ENCODE measurements around the gene MPC1.
A peak's percentile ranks its signal among the peaks of the same experiment; 100 is the strongest.

MPC1 gene

GRCh38 chr6:166382933-166383801 lies at the start of gene MPC1:
Gene MPC1, minus strand, starts transcription at chr6:166382940. Its CDS starts 64 bp downstream, at chr6:166382876.
- DNase-seq, result peak; percentile 98

DNA sequence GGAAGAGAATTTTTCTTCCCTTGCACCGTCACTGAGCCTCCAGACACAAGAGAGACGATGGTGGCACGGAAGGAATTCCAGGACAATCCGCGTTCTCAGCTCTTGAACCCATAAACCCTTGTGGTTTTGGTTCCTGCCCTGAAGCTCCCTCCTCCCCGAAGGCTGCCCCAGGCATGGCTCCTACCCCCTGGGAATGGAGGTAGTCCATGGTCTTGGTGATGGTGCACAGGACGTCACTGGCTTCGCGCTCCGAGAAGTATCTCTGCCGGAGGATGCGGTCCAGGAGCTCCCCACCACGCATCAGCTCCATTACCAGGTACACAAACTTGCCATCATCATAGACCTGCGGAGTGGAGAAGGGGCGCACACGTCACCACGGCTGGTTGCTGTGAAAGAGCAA lies 47.5 kb upstream of the MPC1 start:
- no peak for DNase-seq

DNA sequence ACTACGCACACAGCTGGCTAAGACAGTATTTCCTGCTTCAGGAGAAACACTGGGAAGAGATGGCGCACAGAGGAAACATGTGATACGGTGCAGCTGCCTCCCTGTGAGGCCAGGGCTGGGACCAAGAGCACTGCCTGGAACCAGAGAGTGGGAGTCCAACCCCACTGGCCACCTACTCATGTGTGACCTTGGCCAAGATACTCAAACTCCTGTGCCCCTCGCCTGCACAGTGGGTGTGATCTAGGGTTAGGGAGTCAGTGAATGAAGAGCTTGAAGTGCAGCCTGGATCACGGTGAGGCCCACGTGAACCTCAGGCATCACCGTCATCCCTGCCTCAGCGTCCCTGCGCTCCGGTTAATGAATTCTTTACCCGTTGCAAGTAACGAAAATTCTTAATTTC lies 41.7 kb upstream of the MPC1 start:
- no peak for DNase-seq

DNA sequence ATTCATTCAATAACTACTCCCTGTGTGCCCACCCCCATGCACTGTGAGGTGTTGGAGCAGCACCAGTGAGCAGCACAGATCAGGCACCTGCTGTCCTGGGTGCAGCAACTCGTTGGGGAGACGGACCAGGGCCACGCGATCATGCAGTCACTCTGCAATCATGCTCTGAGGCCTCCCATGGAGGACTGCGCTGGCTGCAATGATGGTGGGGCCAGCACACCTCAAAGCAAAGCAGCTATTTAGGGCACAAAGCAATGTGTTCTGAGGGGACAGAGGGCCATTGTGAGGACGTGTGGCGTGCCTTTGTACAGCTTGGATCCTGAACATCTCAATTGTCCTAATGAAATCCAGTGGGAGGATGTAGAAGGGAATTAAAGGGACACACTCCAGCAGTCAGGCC lies 41.0 kb upstream of the MPC1 start:
- no peak for DNase-seq

DNA sequence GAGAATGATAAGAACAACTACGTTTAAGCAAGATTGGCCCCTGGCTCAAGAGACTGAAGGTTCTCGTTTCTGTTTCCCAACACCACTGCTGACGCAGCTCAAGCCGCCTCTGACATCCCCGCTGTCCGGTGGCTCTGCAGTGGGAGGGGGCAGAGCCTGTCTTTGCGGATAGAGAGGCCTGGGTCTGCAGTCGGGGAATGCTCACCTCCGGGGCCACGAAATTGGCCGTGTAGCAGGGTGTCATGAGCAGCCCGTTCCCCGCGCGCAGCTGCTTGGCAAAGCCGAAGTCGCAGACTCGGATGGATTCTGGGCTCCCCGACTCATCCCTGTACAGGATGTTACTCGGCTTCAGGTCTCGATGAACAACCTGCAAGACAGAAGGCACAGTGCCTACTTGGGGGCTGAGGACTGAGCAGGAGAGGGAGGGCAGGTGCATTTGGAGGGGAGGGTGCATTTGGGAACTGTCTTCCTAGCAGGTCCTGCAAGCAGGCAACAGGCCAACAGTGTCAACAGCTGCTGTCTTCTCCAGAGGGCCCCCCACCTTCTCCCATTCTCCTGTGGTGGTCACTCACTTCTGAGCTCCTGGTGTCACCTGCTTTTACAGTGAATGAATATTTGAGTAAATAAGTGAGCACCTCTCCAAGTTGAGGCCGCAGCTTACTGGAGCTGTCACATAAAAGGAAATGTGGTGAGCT lies 40.5 kb upstream of the MPC1 start:
- DNase-seq, result no peak

GRCh38 chr6:166422201-166422940 lies 39.6 kb upstream of the MPC1 start:
- no peak for DNase-seq

DNA sequence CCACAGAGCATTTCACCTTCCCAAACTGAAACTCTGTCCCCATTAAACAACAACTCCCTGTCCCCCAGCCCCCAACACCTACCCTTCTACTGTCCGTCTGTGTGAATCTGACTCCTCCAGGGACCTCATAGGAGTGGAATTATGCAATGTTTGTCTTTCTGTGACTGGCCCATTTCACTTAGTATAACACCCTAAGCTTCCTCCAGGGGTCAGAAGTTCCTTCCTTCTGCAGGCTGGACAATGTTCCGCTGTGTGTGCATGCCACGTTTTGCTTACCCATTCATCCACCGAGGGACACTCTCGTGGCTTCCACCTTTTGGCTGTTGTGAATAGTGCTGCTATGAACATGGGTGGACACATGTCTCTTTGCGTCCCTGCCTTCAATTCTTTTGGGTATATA lies 37.6 kb upstream of the MPC1 start:
- no peak for DNase-seq

DNA sequence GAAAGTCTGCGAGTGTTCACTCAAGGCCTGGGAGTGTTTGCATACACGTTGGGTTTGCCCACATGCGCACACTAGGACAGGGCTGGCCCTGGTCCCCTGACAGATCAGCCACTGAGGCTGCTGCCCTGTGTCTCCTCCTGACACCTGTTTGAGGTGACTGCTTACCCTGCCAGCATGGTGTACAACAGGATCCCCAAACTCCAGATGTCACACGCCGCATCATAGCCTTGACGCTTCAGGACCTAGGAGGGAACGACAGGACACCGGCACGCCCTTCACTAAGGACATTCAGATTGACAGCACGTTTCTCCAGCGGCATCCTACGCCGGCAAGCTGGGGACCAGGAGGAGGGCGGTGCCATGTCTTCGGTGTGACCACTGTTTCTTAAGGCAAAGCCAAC lies 37.0 kb upstream of the MPC1 start:
- DNase-seq, result no peak

DNA sequence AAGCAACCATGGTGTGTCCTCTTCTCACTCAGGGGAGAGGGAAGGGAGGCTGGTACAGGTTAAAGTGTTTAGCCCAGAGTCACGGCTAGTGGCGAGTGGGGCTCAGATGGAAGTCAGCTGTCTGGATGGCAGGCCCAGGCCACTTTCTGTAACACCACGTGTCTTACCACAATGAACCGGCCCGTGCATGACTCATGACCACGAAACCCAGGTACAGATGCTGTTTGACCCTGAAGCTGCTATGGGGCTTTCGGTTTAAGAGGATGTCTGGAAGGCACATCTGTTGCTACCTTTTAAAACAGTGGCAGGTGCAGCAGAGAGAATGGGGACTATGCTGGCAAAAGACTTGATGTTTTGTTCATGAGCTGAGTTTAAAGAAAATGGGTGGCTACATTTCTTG lies 36.5 kb upstream of the MPC1 start:
- DNase-seq, result no peak

GRCh38 chr6:166418691-166419143 lies 36.0 kb upstream of the MPC1 start:
- no peak for DNase-seq

GRCh38 chr6:166417285-166417691 lies 34.5 kb upstream of the MPC1 start:
- no peak for DNase-seq

- DNase-seq, result no peak
Observed at GRCh38 chr6:166415833-166416347, 33.1 kb upstream of the MPC1 start.

DNA sequence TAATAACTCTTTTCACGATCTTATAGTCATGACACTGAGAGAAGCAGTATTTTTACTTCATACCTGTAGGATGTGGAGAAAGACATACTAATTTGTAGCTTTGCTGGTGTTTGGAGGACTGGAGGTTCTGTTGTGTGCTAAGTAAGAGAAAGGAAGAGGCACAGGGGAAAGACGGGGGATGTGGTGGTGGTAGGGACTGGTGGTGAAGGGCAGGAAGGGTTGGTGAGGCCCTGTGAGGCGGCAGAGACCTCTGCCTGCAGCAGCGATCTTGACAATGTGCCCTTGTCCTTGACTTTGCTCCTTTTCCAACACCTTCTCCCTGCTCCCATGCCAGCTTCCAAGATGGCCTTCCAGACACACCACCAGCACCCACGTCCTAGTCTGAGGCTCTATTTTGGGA lies 32.6 kb upstream of the MPC1 start:
- DNase-seq, result no peak

GRCh38 chr6:166413491-166413951 lies 30.8 kb upstream of the MPC1 start:
- no peak for DNase-seq

DNA sequence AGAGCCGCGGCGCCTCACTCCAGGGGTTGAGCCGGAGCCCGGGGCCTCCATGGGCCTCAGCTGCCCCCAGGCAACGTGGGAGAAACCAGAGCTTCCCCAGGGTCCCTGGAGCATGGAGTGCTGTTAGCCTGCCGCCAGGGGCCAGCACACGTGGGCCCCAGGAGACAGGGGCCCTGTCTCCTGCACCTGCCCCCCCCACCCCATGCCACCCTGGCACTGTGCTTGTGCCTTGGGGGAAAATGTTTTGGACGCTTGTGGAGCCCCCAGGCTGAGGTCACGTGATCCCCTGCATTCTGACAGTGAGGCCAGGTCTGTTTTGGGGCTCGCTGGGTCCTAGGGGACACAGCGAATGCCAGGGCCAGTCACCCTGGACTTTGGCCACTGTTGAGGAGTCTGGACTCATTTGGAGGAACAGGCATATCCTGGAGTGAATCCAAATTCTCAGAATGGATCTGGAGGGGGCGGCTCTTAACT lies 30.2 kb upstream of the MPC1 start:
- DNase-seq, result no peak

DNA sequence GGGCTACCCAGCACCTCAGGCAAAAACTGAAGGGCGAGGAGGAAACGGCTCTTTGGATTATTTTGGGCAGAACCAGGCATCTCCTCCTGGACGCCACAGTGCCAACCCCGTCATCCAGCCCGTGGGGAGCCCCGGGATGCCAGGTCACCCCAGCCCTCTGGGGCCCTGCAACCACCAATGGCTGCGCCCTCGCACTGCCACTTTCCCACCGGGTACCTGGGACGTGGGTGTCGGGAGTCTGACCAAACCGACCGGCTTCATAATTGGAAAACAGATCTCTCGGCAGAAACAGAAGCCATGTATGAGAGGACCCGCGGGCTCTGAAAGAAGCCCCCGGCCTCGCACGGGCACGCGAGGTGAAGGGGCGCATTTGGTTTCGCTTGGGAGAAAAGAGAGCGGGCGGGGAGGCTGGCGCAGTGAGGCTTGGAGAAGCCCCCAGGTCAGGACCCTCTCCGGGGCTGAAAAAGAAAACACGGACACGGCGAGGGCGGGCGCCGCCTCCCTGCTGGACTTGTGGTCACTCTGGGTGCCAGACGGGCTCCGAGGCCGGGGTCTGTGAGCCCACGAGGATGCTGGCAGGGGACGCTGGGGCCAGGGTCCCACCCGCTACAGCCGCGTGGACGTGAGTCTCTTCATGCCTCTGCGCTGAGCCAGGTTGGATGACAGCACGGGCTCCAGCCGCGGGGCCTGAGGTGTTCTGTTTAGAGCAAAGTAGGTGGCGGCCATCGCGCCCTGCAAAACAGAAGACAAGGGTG lies 29.6 kb upstream of the MPC1 start:
- no peak for DNase-seq

- DNase-seq, result no peak
Observed at GRCh38 chr6:166411721-166412151, 29.0 kb upstream of the MPC1 start.

DNA sequence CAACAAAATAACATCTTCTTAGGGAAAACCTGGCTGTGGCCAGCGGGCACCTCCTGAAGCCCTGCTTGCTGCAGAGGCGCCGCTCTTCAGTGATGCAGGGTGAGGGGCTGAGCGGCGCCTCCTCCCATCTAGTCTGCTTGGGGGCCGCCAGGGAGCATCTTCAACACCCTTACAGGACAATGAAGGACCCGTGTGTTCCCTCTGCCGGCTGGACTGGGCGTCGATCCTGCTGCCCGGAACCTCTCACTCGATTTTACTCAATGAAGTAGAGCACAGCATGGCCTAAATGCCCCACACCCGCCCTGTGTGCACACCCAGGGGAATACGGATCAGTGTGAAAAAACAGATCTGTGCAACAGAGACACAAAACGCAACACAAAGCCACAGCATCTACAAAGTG lies 28.5 kb upstream of the MPC1 start:
- no peak for DNase-seq

DNA sequence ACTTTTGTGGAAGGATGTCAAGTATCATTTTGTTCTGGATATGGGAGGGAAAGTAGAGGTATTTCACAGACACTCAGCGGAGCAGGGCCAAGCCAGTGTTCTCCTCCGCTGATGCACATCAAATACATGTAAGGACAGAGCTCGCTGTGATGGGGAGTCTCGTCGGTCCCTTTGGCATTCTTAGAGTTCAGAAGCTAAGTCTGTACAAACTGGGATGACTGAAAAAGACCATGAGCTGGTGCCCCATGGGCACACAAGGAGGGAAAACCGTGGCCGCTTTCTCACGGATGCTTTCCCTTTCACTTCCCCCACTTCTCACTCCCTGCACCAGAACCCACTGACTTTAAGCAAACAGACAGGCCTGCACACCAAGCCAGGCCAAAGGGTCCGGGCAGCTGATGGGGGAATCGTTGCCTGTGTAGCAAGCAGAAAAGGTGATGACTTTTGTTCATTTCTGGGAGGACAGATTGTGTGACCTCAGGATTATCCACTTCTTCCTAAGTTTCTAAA lies 27.7 kb upstream of the MPC1 start:
- DNase-seq, result no peak

DNA sequence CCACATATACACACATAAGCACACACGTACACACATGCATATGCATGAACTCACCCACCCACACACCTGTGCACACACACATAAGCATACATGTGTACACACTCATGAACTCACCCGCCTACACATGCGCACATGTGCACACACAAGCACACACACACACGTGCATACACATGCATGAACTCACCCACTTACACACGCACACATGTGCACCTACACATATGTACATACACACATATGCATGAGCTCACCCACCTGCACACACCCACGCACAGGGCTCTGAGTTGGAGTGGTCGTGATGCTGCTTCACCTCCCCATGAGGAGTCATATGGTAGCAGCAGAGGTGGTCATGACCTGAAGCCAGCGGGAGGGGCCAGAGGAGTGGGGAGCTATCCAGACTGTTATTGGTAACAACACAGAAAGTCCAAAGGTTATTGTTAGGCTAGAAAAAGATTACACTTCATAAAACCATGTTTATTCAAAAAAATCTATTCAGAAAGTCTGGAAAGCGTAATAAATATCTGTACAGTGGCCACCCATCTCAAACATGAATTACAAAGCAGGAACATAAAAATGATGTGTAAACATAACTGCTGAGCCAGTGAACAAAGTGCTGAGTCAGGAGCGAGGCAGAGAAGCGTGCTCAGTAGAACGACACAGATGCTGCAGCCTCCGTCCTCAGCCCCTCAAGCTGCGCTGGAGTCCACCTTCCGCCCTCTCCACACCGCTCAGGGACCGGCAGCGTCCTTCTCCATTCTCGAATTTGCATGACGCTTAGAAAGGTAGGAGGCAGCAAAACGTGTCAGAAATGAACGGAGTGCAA lies 26.4 kb upstream of the MPC1 start:
- DNase-seq, result no peak

GRCh38 chr6:166406197-166406596 lies 23.5 kb upstream of the MPC1 start:
- no peak for DNase-seq

All from NCI-H1092 (cell line).